Tibial nerve (tissue), 4 donors: Measurements from ENCODE around the gene PRKAR1B.

Source experiments
- CTCF ChIP-seq, 5 experiments: fragments of 200-600 bp in 3 of 5; fragments of 450-650 bp in 2 of 5; sonication (generic) in 3 of 5; IDR thresholded peaks; one replicate each; pipeline ENCODE4 v1.5.1; 2016 to 2019; ENCODE audit warnings: antibody characterized with exemption in 5 of 5, mild to moderate bottlenecking in 3 of 5, moderate library complexity in 2 of 5
- EP300 ChIP-seq, 2 donors: sonication (generic); formaldehyde crosslinking; IDR thresholded peaks; one replicate each; pipeline ENCODE4 v1.6.1; 2017; ENCODE audit warnings: antibody characterized with exemption in 2 of 2, mild to moderate bottlenecking in 1 of 2
- POLR2A ChIP-seq, 2 donors: fragments of 450-650 bp; IDR thresholded peaks; one replicate each; pipeline ENCODE4 v1.6.1; 2017; ENCODE audit warnings: antibody characterized with exemption in 2 of 2, mild to moderate bottlenecking in 2 of 2, moderate library complexity in 2 of 2

- TF ChIP-seq CTCF (IDR thresholded peaks at IDR 0.05) (no peak), EP300 (IDR thresholded peaks at IDR 0.05) (no peak), POLR2A (IDR thresholded peaks at IDR 0.05) (no peak)
These were observed 109.2 kb downstream of the PRKAR1B start for GRCh38 chr7:617614-618538.
